AG08395 (cell line): Measurements from ENCODE around the gene UBAC1.
"Not testable (repeated sequence)": the region's sequence is repeated elsewhere in the genome, so short reads cannot be mapped to it uniquely, and the experiment has no call there.

ENCODE experiments used
- DNase-seq: peaks from one replicate; pipeline ENCODE4 v3.0.0; 2012; ENCODE audit warnings: mixed read lengths, low spot score

Gene UBAC1

GRCh38 chr9:135960411-135961276 is 529 bp downstream of the UBAC1 start:
- peak; percentile 25 for DNase-seq

- DNase-seq, result no peak
Observed at GRCh38 chr9:135959814-135960213, 1.4 kb downstream of the UBAC1 start.

GRCh38 chr9:135958485-135958884 is 2.7 kb downstream of the UBAC1 start:
- no peak for DNase-seq

- DNase-seq, result no peak
Observed at GRCh38 chr9:135957431-135957830, 3.7 kb downstream of the UBAC1 start.

GRCh38 chr9:135956802-135957174 is 4.4 kb downstream of the UBAC1 start:
- no peak for DNase-seq

GRCh38 chr9:135955934-135956801 is 5.0 kb downstream of the UBAC1 start:
- DNase-seq, result no peak

- no peak for DNase-seq
Observed at GRCh38 chr9:135952664-135953206, 8.4 kb downstream of the UBAC1 start.

GRCh38 chr9:135951889-135952663 is 9.1 kb downstream of the UBAC1 start:
- DNase-seq, result no peak

- not testable (repeated sequence) for DNase-seq
Observed at GRCh38 chr9:135951310-135951709, 9.9 kb downstream of the UBAC1 start.

GRCh38 chr9:135950841-135951240 is 10.3 kb downstream of the UBAC1 start:
- not testable (repeated sequence) for DNase-seq

GRCh38 chr9:135950135-135950682 is 11.0 kb downstream of the UBAC1 start:
- no peak for DNase-seq

- no peak for DNase-seq
Observed at GRCh38 chr9:135949501-135950134, 11.6 kb downstream of the UBAC1 start.

- DNase-seq, result no peak
Observed at GRCh38 chr9:135948968-135949367, 12.2 kb downstream of the UBAC1 start.

- no peak for DNase-seq
Observed at GRCh38 chr9:135948446-135948845, 12.7 kb downstream of the UBAC1 start.

- no peak for DNase-seq
Observed at GRCh38 chr9:135947582-135947981, 13.6 kb downstream of the UBAC1 start.

- not testable (repeated sequence) for DNase-seq
Observed at GRCh38 chr9:135947105-135947504, 14.1 kb downstream of the UBAC1 start.

GRCh38 chr9:135946392-135946994 is 14.7 kb downstream of the UBAC1 start:
- no peak for DNase-seq

- no peak for DNase-seq
Observed at GRCh38 chr9:135945969-135946368, 15.2 kb downstream of the UBAC1 start.

GRCh38 chr9:135944444-135945252 is 16.5 kb downstream of the UBAC1 start:
- DNase-seq, result no peak

- DNase-seq, result not testable (repeated sequence)
Observed at GRCh38 chr9:135943604-135944003, 17.6 kb downstream of the UBAC1 start.
